NB4 (cell line): ENCODE results near the gene ARMH2.
A peak's percentile ranks its signal among the peaks of the same experiment; 100 is the strongest.

ENCODE experiments used
- DNase-seq: peaks from one replicate; pipeline ENCODE4 v3.0.0; 2010; ENCODE audit warnings: low read depth
- H3K4me3 ChIP-seq: one replicate; pipeline ENCODE4 v1.5.1; 2011; ENCODE audit warnings: mild to moderate bottlenecking, low read depth, low read length, moderate library complexity
- MYC ChIP-seq: IDR thresholded peaks from 2 replicates; pipeline ENCODE4 v1.6.1; 2011; ENCODE audit warnings: low read depth, low read length
- POLR2A ChIP-seq: IDR thresholded peaks from 2 replicates; pipeline ENCODE4 v1.6.1; 2011; ENCODE audit warnings: mild to moderate bottlenecking; ENCODE audit not compliant: insufficient read length; ENCODE audit errors: extremely low read depth
- TF ChIP-seq, protein P1 (sequence below): IDR thresholded peaks from one replicate; pipeline ENCODE4 v1.5.1; 2012; ENCODE audit warnings: low read depth, low read length
- TF ChIP-seq, protein P2 (sequence below): IDR thresholded peaks from 2 replicates; pipeline ENCODE4 v1.6.1; 2011; ENCODE audit warnings: low read depth, low read length

Gene ARMH2

GRCh38 chr6:24788031-24788665, 10.6 kb downstream of the ARMH2 start:
- DNase-seq: no peak
- H3K4me3 ChIP-seq: no peak overlapping the region
- no peak for TF ChIP-seq MYC
- TF ChIP-seq, protein P1, sequence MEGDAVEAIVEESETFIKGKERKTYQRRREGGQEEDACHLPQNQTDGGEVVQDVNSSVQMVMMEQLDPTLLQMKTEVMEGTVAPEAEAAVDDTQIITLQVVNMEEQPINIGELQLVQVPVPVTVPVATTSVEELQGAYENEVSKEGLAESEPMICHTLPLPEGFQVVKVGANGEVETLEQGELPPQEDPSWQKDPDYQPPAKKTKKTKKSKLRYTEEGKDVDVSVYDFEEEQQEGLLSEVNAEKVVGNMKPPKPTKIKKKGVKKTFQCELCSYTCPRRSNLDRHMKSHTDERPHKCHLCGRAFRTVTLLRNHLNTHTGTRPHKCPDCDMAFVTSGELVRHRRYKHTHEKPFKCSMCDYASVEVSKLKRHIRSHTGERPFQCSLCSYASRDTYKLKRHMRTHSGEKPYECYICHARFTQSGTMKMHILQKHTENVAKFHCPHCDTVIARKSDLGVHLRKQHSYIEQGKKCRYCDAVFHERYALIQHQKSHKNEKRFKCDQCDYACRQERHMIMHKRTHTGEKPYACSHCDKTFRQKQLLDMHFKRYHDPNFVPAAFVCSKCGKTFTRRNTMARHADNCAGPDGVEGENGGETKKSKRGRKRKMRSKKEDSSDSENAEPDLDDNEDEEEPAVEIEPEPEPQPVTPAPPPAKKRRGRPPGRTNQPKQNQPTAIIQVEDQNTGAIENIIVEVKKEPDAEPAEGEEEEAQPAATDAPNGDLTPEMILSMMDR: no peak

DNA sequence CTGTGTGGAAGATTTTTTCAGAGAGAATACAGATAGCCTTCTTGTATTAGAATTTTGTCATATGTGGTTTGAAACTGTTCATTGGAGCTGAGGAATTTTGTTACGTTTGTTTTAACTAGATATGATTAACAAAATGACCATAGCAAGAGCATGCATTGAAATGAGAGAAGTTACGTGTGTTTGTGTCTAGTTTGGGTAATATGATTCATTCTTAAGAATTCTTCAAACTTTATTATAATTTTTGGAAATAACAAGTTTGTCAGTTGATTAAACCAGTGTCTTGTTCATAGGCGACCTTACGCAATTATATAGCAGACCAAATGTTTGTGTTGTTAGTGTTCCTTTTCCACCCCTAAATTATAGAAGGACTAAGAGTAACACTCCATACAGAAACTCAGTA, 18.5 kb downstream of the ARMH2 start:
- peak overlapping the region; percentile 98 for H3K4me3 ChIP-seq
- DNase-seq: no peak
- no peak for TF ChIP-seq MYC
- TF ChIP-seq, protein P1: no peak
- TF ChIP-seq, protein P2, sequence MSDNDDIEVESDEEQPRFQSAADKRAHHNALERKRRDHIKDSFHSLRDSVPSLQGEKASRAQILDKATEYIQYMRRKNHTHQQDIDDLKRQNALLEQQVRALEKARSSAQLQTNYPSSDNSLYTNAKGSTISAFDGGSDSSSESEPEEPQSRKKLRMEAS: no peak

DNA sequence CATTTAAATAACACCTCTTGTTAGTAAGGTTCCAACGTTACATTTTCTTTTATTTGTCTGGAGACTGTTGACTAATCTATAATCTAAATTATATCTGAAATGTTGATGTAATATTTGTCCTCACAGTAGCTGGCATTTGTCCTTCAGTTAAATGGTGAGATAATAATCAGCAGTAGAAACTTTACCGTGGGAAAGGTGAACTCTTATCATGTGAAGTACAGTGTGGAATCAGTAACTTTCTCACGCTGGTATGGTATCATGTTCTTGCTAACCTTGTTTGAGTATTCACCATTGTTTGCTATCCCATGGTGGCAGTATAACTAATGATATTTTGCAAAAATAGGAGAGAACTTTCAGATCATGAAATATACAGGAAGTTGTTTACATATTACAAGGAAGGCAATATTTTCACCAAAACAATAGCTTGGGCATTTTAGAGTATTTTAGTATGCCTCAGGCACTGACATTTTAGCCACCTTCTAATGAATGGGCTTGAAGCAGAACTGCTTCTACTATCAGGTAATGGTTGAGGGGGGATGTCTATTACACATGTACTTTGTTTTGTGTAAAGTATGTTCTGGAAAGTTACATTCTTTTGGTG, 19.2 kb downstream of the ARMH2 start:
- no peak for DNase-seq
- TF ChIP-seq, protein P2: no peak
- TF ChIP-seq POLR2A: no peak
- TF ChIP-seq, protein P1: no peak
- no peak for TF ChIP-seq MYC
- peak overlapping the region; percentile 98 for H3K4me3 ChIP-seq

DNA sequence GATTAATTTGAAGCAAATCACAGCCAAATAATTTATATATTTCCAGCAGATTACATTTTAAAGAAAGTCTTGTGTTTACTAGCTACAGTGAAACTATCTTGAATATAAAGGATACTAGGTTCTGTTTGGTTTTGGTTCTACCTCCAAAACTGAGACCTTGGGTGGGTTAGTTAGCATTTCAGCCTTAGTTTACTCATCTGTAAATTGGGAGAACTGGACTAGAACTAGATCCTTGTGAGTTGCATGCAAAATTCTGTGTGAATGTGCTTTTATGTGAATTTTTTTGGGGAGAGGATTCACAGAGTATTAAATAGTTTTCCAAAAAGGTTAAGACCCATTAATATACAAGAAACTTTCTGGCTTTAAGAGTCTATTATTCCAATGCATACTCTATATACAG, 19.8 kb downstream of the ARMH2 start:
- TF ChIP-seq POLR2A: no peak
- no peak for TF ChIP-seq MYC
- TF ChIP-seq, protein P1: no peak
- TF ChIP-seq, protein P2: no peak
- no peak for DNase-seq
- H3K4me3 ChIP-seq: peak overlapping the region; percentile 98

GRCh38 chr6:24778121-24778520, 20.6 kb downstream of the ARMH2 start:
- peak; percentile 24 for DNase-seq
- TF ChIP-seq, protein P2: no peak
- TF ChIP-seq, protein P1: no peak
- TF ChIP-seq POLR2A (no peak), MYC (no peak)
- H3K4me3 ChIP-seq: peak overlapping the region; percentile 98

GRCh38 chr6:24777227-24777626, 21.5 kb downstream of the ARMH2 start:
- no peak for DNase-seq
- peak overlapping the region; percentile 98 for H3K4me3 ChIP-seq
- TF ChIP-seq MYC: no peak
- TF ChIP-seq POLR2A: no peak
- TF ChIP-seq, protein P2: no peak
- TF ChIP-seq, protein P1: no peak
